ENCODE data around the gene YRDC. TPM values are rescaled to one million over a fixed set of nuclear protein-coding genes. Genes with fewer than 3 reads are reported as not detected.

Gene YRDC
- total and polyA plus RNA-seq, 9 of the 15 experiments (the other 6 are each of a cell fraction or from before 2014, with no cell fraction given): 11.1 to 58.5 (median 49.8) TPM

DNA sequence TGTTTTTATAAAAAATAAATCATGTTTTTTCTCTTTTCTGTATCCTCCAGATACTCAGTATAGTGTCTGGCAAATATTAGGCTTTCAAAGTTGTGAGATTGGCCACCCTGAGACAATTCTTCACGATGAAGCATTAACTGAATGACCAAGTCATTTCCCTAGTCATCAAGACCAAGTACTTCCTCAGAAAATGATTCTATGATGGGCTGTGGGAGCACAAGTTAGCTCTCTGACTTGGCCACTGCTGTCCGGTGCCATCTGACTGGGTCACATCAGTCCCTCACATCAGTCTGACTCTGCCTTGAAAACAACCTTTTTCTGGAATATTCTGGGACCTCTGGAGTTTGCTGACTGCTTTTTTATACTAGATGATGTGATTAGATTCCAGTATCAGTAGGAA, 13.5 kb upstream of the YRDC start (continued):
- TF ChIP-seq, protein P1, sequence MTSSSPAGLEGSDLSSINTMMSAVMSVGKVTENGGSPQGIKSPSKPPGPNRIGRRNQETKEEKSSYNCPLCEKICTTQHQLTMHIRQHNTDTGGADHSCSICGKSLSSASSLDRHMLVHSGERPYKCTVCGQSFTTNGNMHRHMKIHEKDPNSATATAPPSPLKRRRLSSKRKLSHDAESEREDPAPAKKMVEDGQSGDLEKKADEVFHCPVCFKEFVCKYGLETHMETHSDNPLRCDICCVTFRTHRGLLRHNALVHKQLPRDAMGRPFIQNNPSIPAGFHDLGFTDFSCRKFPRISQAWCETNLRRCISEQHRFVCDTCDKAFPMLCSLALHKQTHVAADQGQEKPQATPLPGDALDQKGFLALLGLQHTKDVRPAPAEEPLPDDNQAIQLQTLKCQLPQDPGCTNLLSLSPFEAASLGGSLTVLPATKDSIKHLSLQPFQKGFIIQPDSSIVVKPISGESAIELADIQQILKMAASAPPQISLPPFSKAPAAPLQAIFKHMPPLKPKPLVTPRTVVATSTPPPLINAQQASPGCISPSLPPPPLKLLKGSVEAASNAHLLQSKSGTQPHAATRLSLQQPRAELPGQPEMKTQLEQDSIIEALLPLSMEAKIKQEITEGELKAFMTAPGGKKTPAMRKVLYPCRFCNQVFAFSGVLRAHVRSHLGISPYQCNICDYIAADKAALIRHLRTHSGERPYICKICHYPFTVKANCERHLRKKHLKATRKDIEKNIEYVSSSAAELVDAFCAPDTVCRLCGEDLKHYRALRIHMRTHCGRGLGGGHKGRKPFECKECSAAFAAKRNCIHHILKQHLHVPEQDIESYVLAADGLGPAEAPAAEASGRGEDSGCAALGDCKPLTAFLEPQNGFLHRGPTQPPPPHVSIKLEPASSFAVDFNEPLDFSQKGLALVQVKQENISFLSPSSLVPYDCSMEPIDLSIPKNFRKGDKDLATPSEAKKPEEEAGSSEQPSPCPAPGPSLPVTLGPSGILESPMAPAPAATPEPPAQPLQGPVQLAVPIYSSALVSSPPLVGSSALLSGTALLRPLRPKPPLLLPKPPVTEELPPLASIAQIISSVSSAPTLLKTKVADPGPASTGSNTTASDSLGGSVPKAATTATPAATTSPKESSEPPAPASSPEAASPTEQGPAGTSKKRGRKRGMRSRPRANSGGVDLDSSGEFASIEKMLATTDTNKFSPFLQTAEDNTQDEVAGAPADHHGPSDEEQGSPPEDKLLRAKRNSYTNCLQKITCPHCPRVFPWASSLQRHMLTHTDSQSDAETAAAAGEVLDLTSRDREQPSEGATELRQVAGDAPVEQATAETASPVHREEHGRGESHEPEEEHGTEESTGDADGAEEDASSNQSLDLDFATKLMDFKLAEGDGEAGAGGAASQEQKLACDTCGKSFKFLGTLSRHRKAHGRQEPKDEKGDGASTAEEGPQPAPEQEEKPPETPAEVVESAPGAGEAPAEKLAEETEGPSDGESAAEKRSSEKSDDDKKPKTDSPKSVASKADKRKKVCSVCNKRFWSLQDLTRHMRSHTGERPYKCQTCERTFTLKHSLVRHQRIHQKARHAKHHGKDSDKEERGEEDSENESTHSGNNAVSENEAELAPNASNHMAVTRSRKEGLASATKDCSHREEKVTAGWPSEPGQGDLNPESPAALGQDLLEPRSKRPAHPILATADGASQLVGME (CRISPR knock-in tag; IDR thresholded peaks at IDR 0.05): no peak
- no peak for TF ChIP-seq SREBF1 (IDR thresholded peaks at IDR 0.05; ENCODE audit: borderline replicate concordance, low read depth, low read length)
- TF ChIP-seq SMAD4 (CRISPR knock-in tag; conservative IDR thresholded peaks at IDR 0.05): no peak
- TF ChIP-seq LCOR (CRISPR knock-in tag; IDR thresholded peaks at IDR 0.05): no peak
- no peak for TF ChIP-seq POLR2B (IDR thresholded peaks at IDR 0.05; ENCODE audit: low read depth, partially characterized antibody)
- TF ChIP-seq, protein P2, sequence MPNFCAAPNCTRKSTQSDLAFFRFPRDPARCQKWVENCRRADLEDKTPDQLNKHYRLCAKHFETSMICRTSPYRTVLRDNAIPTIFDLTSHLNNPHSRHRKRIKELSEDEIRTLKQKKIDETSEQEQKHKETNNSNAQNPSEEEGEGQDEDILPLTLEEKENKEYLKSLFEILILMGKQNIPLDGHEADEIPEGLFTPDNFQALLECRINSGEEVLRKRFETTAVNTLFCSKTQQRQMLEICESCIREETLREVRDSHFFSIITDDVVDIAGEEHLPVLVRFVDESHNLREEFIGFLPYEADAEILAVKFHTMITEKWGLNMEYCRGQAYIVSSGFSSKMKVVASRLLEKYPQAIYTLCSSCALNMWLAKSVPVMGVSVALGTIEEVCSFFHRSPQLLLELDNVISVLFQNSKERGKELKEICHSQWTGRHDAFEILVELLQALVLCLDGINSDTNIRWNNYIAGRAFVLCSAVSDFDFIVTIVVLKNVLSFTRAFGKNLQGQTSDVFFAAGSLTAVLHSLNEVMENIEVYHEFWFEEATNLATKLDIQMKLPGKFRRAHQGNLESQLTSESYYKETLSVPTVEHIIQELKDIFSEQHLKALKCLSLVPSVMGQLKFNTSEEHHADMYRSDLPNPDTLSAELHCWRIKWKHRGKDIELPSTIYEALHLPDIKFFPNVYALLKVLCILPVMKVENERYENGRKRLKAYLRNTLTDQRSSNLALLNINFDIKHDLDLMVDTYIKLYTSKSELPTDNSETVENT (CRISPR knock-in tag; IDR thresholded peaks at IDR 0.05): no peak
- no peak for TF ChIP-seq HDAC8 (tag; IDR thresholded peaks at IDR 0.05)
- no peak for TF ChIP-seq ZFP36 (IDR thresholded peaks at IDR 0.05; ENCODE audit: low read depth, low read length, partially characterized antibody)
- no peak for TF ChIP-seq SIN3B (IDR thresholded peaks at IDR 0.05; ENCODE audit: low read depth)
